Adrenal gland (tissue), 12 donors: ENCODE data around the gene FUBP1. TPM values are rescaled to one million over a fixed set of nuclear protein-coding genes. Genes with fewer than 3 reads are reported as not detected.

ENCODE experiments used
- DNase-seq, 7 donors: peaks; one replicate each; pipeline ENCODE4 v3.0.0-alpha.2; 2019 to 2020
- H3K27ac ChIP-seq, 5 donors: fragments of 200-600 bp; sonication (generic) in 4 of 5; 1 replicate in 3 of 5; 2 replicates in 2 of 5; pipeline versions ENCODE4 v1.5.1 to v1.8.0; 2016 to 2020; ENCODE audit warnings: mild to moderate bottlenecking in 1 of 5
- H3K27me3 ChIP-seq: fragments of 200-600 bp; 2 replicates; pipeline ENCODE4 v1.8.0; 2021
- H3K36me3 ChIP-seq, 2 donors: fragments of 200-600 bp; replicated peaks in 1 of 2; 1 replicate in 1 of 2; 2 replicates in 1 of 2; pipeline versions ENCODE4 v1.5.1 to v1.8.0; 2018 to 2022
- H3K4me1 ChIP-seq, 2 donors: fragments of 200-600 bp; replicated peaks in 1 of 2; 1 replicate in 1 of 2; 2 replicates in 1 of 2; pipeline versions ENCODE4 v1.5.1 to v1.8.0; 2018 to 2021
- H3K4me3 ChIP-seq, 4 donors: fragments of 200-600 bp; sonication (generic) in 3 of 4; one replicate each; pipeline ENCODE4 v1.5.1; 2016 to 2018
- H3K9me3 ChIP-seq, 3 donors: fragments of 200-600 bp; sonication (generic) in 1 of 3; replicated peaks in 1 of 3; 1 replicate in 2 of 3; 2 replicates in 1 of 3; pipeline versions ENCODE4 v1.5.1 to v1.8.0; 2016 to 2021
- CTCF ChIP-seq, 6 experiments: fragments of 450-650 bp in 4 of 6; fragments of 200-600 bp in 2 of 6; sonication (generic) in 1 of 6; IDR thresholded peaks; 1 replicate in 5 of 6; 2 replicates in 1 of 6; pipeline versions ENCODE4 v1.5.1 to v1.8.0; 2016 to 2021; ENCODE audit warnings: antibody characterized with exemption in 6 of 6, mild to moderate bottlenecking in 2 of 6, moderate library complexity in 1 of 6
- POLR2A ChIP-seq, 2 donors: fragments of 450-650 bp; IDR thresholded peaks; one replicate each; pipeline ENCODE4 v1.6.1; 2017; ENCODE audit warnings: antibody characterized with exemption in 2 of 2, mild to moderate bottlenecking in 2 of 2, moderate library complexity in 1 of 2
- WGBS, 4 donors: extraction: QIAGEN DNeasy Blood & Tissue Kit in 2 of 4; methylation state at CpG; one replicate each; pipeline versions ENCODE4 v1.1.5 to v1.1.7; 2013 to 2017; 5-methylcytosine and 5-hydroxymethylcytosine counted together
- intact Hi-C, 2 donors: fragments of 100-400 bp; cut with DNase I; formaldehyde crosslinking; loops; one replicate each; pipeline versions ENCODE4 v1.14.1 to v1.15.0; 2022 to 2023
- polyA plus RNA-seq, 3 donors: library from polyadenylated mRNA; stranded (reverse); fragments of 200-250 nt in 2 of 3; fragments of 350-450 nt in 1 of 3; fragmentation: Illumina TruSeq in 1 of 3; extraction: RNeasy Lipid Tissue Mini Kit (QIAGEN cat#74804) in 1 of 3; gene quantifications; one replicate each; pipeline ENCODE4 v1.2.3, GENCODE V29; 2013 to 2014
- total RNA-seq, 9 donors: library from RNA; depleted of rRNA in 4 of 9; stranded (reverse); fragments of >200 nt in 4 of 9; fragments of 120-200 nt in 1 of 9; fragmentation: NEBNext Ultra II Directional in 1 of 9; extraction: Animal tissue kit (Norgen Biotek cat#: 25700) in 1 of 9; gene quantifications; one replicate each; pipeline versions ENCODE4 v1.1.0 to v1.2.4, GENCODE V29; 2013 to 2023
- donor health status: healthy with polysubstance abuse.
- donor health status: Bipolar disorder and iron deficiency.
- donor health status: DM: yes; HTN: yes; CAD: no.
- donor health status: DM: no; HTN: no; CAD: no.
- donor health status: DM: no; HTN: no; CAD: no.
- donor health status: DM: yes; HTN: yes; CAD: no.

FUBP1 gene
- total and polyA plus RNA-seq, 12 donors = 37.3 to 177 (median 108) TPM

GRCh38 chr1:77994117-77994705 lies 15.3 kb upstream of the FUBP1 start:
- intact Hi-C loops = no loop called here
- WGBS, 4 donors = 83 to 95% (median 90%) methylated on average over 3 of the region's 3 CpGs
- H3K27me3 ChIP-seq = no peaks in the 10 kb centered on the region
- H3K4me3 ChIP-seq = no peak overlapping the region
- no peaks in the 10 kb centered on the region for H3K9me3 ChIP-seq
- TF ChIP-seq CTCF (IDR thresholded peaks at IDR 0.05) = no peak
- TF ChIP-seq POLR2A (IDR thresholded peaks at IDR 0.05) = no peak
- H3K4me1 ChIP-seq = no peaks in the 10 kb centered on the region
- no peaks in the 10 kb centered on the region for H3K36me3 ChIP-seq
- H3K27ac ChIP-seq = no peak overlapping the region
- DNase-seq = no peak

- Histone ChIP-seq H3K27ac (no peak overlapping the region), H3K27me3 (no peaks in the 10 kb centered on the region), H3K36me3 (no peaks in the 10 kb centered on the region), H3K4me3 (no peak overlapping the region), H3K4me1 (no peaks in the 10 kb centered on the region), H3K9me3 (no peaks in the 10 kb centered on the region)
- TF ChIP-seq CTCF (IDR thresholded peaks at IDR 0.05) (no peak), POLR2A (IDR thresholded peaks at IDR 0.05) (no peak)
- no peak for DNase-seq
- intact Hi-C loops = no loop called here
Measured at GRCh38 chr1:77991638-77992037, 12.8 kb upstream of the FUBP1 start.

- peaks cover 0 to 6% of the 10 kb centered on the region in 2 donors for H3K4me1 ChIP-seq
- no peak for DNase-seq
- H3K27ac ChIP-seq = no peak overlapping the region
- H3K36me3 ChIP-seq = no peaks in the 10 kb centered on the region
- H3K27me3 ChIP-seq = no peaks in the 10 kb centered on the region
- no peak for TF ChIP-seq CTCF (IDR thresholded peaks at IDR 0.05)
- no peak for TF ChIP-seq POLR2A (IDR thresholded peaks at IDR 0.05)
- intact Hi-C loops = no loop called here
- no peak overlapping the region for H3K4me3 ChIP-seq
- 91 to 95% (median 93%) methylated on average over 3 of the region's 3 CpGs for WGBS, 4 donors
- no peaks in the 10 kb centered on the region for H3K9me3 ChIP-seq
Measured at GRCh38 chr1:77990629-77991204, 11.8 kb upstream of the FUBP1 start.

GRCh38 chr1:77989744-77990143 lies 10.9 kb upstream of the FUBP1 start:
- no peak for DNase-seq
- peaks cover 4 to 11% of the 10 kb centered on the region in 2 donors for H3K4me1 ChIP-seq
- no peaks in the 10 kb centered on the region for H3K9me3 ChIP-seq
- 83 to 100% (median 93%) methylated on average over 2 of the region's 2 CpGs for WGBS, 4 donors
- H3K36me3 ChIP-seq = no peaks in the 10 kb centered on the region
- intact Hi-C loops = no loop called here
- H3K27ac ChIP-seq = no peak overlapping the region
- TF ChIP-seq POLR2A (IDR thresholded peaks at IDR 0.05) (no peak), CTCF (IDR thresholded peaks at IDR 0.05) (no peak)
- H3K4me3 ChIP-seq = no peak overlapping the region
- H3K27me3 ChIP-seq = no peaks in the 10 kb centered on the region
